ENCODE data around the gene TMEM51.

TMEM51 gene

DNA sequence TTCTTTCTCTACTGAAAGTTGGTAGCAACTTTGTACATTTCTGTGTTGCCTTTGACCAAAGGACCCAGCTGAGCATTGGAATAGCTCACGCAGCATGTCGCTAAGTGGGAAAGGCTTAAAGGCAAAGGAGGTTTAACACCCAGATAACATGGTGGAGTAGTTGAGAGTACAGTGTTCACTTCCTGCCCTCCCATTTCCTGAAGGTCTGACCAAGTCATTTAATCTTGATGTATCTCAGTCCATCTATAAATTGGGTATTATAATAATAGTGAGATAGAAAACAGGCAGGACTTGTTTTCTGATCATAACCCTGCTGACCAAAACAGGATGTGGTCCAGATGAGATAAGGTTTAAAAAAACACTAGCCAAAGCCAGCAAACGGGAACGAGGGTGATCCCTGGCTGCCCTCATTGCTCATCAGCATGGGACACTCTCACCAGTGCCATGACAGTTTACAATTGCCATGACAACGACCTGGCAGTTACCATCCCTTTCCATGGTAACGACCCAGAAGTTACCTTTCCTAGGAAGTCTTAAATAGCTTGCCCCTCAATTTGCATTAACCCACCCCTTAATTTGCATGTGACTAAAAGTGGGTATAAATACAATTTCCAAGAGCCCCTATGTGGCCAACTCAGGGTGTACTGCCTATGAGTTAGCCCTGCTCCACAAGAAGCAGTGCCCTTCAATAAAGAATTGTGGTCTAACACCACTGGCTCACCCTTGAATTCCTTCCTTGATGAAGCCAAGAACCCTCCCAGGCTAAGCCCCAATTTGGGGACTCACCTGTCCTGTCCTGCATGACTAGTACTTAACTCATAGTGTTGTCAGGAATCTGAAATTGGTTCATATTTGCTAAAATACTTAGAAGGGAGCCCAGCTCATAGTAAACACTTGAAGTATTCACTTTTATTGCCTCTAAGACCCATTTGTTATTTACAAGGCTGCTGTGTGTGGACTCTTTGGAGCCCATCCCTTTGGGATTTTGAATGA, 65.0 kb downstream of the TMEM51 start:
- no peak for DNase-seq (ENCODE audit: low read depth)

DNA sequence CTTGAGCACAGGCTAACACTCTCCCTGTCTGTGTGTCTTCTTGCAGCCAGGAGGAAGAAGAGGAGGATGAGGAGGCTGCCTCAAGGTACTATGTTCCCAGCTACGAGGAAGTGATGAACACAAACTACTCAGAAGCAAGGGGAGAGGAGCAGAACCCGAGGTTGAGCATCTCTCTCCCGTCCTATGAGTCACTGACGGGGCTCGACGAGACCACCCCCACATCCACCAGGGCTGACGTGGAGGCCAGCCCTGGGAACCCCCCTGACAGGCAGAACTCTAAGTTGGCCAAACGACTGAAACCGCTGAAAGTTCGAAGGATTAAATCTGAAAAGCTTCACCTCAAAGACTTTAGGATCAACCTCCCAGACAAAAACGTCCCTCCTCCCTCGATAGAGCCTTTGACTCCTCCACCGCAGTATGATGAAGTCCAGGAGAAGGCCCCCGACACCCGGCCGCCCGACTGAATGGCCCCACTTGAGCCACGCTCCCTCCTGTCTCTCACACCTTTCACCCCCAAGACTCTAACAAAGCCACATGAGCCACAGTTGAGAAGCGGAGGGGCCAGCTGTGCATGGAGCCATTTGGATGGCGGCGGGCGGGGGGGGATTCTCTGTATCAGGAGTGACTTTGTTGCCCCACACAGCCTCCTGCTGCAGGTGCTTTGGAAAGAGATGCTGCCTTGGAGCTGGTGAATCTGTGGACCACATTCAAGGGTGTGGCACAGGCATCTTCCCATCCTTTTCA, 65.9 kb downstream of the TMEM51 start:
- DNase-seq (ENCODE audit: low read depth) = no peak

GRCh38 chr1:15220024-15220392, 66.5 kb downstream of the TMEM51 start:
- no peak for DNase-seq (ENCODE audit: low read depth)

- DNase-seq (ENCODE audit: low read depth) = no peak
Measured at GRCh38 chr1:15220825-15221431, 67.4 kb downstream of the TMEM51 start.

- DNase-seq (ENCODE audit: low read depth) = no peak
Measured at GRCh38 chr1:15222653-15223303, 69.2 kb downstream of the TMEM51 start.

- DNase-seq (ENCODE audit: low read depth) = no peak
Measured at GRCh38 chr1:15224259-15224869, 70.8 kb downstream of the TMEM51 start.

DNA sequence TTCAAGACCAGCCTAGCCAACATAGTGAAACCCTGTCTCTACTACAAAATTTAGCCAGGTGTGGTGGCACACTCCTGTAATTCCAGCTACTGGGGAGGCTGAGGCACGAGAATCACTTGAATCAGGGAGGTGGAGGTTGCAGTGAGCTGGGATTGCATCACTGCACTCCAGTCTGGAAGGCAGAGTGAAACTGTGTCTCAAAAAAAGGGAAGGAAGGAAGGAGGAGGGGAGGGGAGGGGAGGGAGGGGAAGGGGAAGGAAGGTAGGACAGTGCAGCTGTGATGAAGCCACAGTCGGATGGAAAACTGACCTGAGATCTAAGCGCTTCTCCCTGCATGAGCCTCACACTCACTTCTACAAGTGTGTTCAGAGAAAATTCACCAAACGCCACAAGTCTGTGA, 71.4 kb downstream of the TMEM51 start:
- DNase-seq (ENCODE audit: low read depth) = no peak

GRCh38 chr1:15225461-15225860, 71.9 kb downstream of the TMEM51 start:
- no peak for DNase-seq (ENCODE audit: low read depth)

GRCh38 chr1:15226388-15227255, 73.1 kb downstream of the TMEM51 start:
- DNase-seq (ENCODE audit: low read depth) = no peak

GRCh38 chr1:15229707-15230131, 76.2 kb downstream of the TMEM51 start:
- no peak for DNase-seq (ENCODE audit: low read depth)

DNA sequence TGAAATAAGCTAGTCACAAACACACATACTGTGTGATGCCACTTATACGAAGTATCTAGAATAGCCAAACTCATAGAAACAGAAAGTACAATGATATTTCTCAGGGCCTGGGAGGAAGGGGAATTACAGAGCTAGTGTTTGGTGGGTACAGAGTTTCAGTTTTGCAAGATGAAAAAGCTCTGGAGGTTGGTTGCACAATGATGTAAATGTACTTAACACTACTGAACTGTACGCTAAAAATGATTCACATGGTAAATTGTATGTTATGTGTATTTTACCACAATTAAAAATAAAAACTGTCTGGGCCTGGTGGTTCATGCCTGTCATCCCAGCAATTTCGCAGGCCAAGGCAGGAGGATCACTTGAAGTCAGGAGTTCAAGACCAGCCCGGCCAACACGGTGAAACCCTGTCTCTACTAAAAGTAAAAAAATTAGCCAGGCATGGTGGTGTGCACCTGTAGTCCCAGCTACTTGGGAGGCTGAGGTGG, 78.2 kb downstream of the TMEM51 start:
- DNase-seq (ENCODE audit: low read depth) = no peak

DNA sequence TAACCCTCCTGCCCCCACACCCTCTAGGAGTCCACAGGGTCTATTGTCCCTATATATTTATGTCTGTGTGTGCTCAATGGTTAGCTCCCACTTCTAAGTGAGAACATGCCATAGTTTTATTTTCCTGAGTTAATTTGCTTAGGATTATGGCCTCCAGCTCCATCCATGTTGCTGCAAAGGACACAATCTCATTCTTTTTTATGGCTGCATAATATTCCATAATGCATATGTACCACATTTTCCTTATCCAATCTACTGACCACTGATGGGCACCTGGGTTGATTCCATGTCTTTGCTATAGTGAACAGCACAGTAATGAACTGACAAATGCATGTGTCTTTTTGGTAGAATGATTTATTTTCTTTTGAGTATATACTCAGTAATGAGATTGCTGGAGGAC, 80.1 kb downstream of the TMEM51 start:
- DNase-seq (ENCODE audit: low read depth) = no peak

- no peak for DNase-seq (ENCODE audit: low read depth)
Measured at GRCh38 chr1:15236321-15236721, 82.8 kb downstream of the TMEM51 start.

- DNase-seq (ENCODE audit: low read depth) = no peak
Measured at GRCh38 chr1:15236746-15237145, 83.2 kb downstream of the TMEM51 start.

DNA sequence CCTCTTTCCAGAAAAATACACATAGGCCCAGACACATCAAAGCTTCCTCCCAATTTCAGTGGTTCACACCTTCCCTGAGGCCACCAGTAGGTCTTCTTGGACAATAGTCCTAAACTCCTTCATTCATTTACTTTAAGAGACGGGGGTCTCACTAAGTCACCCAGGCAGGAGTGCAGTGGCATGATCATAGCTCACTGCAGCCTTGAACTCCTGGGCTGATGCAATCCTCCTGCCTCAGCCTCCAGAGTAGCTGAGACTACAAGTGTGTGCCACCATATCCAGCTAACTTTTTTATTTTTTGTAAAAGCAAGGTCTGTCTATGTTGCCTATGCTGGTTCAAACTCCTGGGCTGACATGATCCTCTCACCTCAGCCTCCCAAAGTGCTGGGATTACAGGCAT, 85.2 kb downstream of the TMEM51 start:
- no peak for DNase-seq (ENCODE audit: low read depth)

- DNase-seq (ENCODE audit: low read depth) = no peak
Measured at GRCh38 chr1:15242766-15243165, 89.2 kb downstream of the TMEM51 start.

DNA sequence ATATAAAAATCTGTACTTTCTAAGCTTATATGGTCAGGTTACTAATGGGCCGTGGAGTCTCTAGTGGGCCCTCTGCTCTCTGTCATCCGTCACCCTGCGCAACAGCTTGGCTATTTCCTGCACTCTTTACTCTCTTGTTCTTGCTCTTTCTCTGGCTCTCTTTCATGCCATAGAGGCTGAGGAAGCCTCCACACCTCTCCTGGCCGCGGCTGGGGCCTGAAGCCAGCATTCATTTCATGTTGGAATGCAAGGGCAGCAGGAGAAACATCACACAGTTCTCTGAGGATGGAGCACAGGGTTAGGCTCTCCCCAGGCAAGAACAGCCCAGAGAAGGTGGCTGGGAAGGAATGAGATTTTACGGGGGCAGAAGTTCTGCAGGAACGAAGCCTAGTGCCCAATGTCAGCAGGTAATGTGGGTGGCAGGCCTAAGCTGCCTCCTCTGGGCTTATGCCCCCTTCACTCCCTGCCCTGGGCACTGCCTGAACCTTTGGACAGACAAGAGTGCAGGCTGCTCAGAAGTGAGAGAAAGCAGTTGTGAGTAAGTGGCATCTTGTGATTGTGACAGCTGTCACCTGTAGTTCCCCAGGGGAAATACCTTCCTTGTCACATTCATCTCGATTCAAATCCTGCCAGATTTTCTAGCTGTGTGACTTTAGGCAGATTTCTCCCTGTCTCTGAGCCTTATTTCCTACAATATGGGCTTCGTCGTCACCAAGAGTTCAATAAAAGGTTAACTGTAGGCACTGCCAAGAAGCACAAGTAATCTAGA, 89.9 kb downstream of the TMEM51 start:
- DNase-seq (ENCODE audit: low read depth) = no peak

DNA sequence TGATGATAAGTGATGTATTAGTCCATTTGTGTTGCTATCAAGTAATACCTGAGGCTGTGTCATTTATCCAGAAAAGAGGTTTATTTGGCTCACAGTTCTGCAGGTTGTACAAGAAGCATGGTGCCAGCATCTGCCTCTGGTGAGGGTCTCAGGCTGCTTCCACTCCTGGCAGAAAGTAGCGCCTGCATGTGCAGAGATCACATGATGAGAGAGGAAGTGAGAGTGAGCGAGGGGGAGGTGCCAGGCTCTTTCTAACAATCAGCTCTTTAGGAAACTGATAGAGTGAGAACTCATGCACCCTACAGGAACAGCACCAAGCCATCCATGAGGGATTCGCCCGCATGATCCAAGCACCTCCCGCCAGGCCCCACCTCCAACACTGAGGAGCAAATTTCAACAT, 91.3 kb downstream of the TMEM51 start:
- no peak for DNase-seq (ENCODE audit: low read depth)

DNA sequence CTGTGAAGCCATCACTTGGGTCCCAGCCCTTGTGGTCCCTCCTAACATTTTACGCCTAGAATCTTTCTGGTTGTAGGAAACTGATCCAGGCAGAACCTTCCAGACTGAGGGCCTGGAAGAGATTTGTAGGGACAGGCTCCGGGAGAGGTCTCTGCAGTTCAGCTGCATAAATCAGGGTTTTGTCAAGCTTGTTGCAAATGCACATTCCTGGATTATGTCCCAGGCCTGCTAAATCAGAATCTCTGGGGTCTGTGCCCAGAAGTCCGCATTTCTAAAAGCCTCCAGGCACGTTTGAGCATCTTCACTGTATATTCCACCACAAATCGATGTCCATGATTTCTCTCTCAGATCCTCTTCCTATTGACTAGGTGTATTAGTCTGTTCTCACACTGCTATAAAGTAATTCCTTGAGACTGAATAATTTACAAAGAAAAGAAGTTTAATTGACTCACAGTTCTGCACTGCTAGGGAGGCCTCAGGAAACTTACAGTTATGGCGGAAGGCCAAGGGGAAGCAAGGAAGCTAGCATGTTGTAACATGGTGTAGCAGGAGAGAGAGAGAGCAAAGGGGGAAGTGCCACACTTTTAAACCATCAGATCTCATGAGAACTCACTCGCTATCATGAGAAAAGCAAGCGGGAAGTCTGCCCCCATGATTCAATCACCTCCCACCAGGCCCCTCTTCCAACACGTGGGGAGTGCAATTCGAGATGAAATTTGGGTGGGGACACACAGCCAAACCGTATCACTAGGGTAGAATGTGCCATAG, 92.2 kb downstream of the TMEM51 start:
- DNase-seq (ENCODE audit: low read depth) = peak; percentile 51

Data from GM04503 (cell line).